GM12891 (cell line): Measurements from ENCODE around the gene FOXP4. TPM values are rescaled to one million over a fixed set of nuclear protein-coding genes. Genes with fewer than 3 reads are reported as not detected.

Experiments
- DNase-seq: peaks from one replicate; pipeline ENCODE4 v3.0.0; 2011; ENCODE audit warnings: low spot score; ENCODE audit not compliant: insufficient read length
- FAIRE-seq: peaks from 2 replicates; lab custom pipeline; 2011; peaks lifted over from hg19 to GRCh38; lab: Jason Lieb, UNC
- PAX5 ChIP-seq: IDR thresholded peaks from 2 replicates; pipeline ENCODE4 v1.6.1; 2011; ENCODE audit warnings: low read length, moderate library complexity, mild to moderate bottlenecking; ENCODE audit not compliant: insufficient read depth, severe bottlenecking
- POLR2A ChIP-seq: IDR thresholded peaks from 2 replicates; pipeline ENCODE4 v1.6.1; 2011; ENCODE audit warnings: low read depth, low read length, control low read depth
- POLR2AphosphoS5 ChIP-seq: IDR thresholded peaks from 2 replicates; pipeline ENCODE4 v1.6.1; 2011; ENCODE audit warnings: low read depth, low read length, control low read depth
- POU2F2 ChIP-seq: IDR thresholded peaks from 2 replicates; pipeline ENCODE4 v1.6.1; 2011; ENCODE audit warnings: low read depth, mild to moderate bottlenecking, control low read depth, low read length, moderate library complexity
- SPI1 ChIP-seq: IDR thresholded peaks from 2 replicates; pipeline ENCODE4 v1.6.1; 2011; ENCODE audit warnings: low read depth, low read length, control low read depth
- TAF1 ChIP-seq: IDR thresholded peaks from 2 replicates; pipeline ENCODE4 v1.6.1; 2011; ENCODE audit warnings: low read depth, low read length, control low read depth
- polyA plus RNA-seq: library from polyadenylated mRNA; unstranded; fragments of >200 nt; gene quantifications from one replicate; pipeline ENCODE4 v1.2.1, GENCODE V29; 2012; ENCODE audit warnings: low read depth, missing spikeins, inconsistent platforms; ENCODE audit not compliant: missing spikeins

The FOXP4 gene, protein sequence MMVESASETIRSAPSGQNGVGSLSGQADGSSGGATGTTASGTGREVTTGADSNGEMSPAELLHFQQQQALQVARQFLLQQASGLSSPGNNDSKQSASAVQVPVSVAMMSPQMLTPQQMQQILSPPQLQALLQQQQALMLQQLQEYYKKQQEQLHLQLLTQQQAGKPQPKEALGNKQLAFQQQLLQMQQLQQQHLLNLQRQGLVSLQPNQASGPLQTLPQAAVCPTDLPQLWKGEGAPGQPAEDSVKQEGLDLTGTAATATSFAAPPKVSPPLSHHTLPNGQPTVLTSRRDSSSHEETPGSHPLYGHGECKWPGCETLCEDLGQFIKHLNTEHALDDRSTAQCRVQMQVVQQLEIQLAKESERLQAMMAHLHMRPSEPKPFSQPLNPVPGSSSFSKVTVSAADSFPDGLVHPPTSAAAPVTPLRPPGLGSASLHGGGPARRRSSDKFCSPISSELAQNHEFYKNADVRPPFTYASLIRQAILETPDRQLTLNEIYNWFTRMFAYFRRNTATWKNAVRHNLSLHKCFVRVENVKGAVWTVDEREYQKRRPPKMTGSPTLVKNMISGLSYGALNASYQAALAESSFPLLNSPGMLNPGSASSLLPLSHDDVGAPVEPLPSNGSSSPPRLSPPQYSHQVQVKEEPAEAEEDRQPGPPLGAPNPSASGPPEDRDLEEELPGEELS
- 18.2 TPM for polyA plus RNA-seq

DNA sequence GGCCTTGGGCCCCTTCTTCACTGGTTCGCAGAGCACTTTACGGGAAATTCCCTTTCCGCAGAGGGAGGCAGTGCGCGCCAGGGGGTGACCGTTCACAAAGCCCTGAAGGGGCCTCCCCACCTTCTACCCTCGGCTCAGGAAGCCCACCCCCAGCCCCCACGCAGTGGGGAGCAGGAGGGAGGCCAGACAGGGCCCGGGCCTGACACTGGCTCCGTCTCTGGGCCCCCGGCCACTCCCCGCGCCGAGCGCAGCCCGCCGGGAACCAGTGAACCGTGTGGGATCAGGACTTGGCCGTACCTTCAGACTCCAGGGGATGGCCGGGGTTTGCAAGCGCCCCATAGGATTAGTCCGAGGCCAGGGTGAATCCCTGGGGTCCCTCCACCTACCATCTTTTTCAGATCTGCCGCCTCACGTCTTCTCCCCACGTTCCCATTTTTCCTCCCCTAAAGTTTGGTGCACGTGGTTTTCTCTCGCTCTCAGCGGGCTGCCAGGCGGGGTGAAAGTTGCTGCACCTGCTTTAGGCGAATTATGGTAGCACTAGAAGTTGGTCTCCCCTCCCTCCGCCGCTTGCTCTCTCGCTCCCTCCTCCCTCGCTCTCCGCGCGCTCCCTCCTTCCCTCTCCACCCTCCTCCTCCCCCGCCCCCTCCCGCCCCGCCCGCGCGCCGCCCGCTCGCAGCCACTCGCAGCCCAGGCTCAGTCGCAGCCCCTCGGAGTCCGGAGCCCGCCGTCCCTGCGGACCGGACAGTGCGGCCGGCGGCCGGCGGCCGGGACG, at the start of gene FOXP4:
Gene FOXP4 (plus strand): TSS at position 679 of the 772 bp plus-strand sequence. CDS start 19,380 bp downstream, outside the sequence.
- TF ChIP-seq POLR2A (no peak), POLR2AphosphoS5 (no peak; the same call in 1 of the 2 replicates), TAF1 (peak; percentile 33; the same call in 1 of the 2 replicates), PAX5 (peak; percentile 71)
- DNase-seq (peak; percentile 85), FAIRE-seq (peak; percentile 82)

DNA sequence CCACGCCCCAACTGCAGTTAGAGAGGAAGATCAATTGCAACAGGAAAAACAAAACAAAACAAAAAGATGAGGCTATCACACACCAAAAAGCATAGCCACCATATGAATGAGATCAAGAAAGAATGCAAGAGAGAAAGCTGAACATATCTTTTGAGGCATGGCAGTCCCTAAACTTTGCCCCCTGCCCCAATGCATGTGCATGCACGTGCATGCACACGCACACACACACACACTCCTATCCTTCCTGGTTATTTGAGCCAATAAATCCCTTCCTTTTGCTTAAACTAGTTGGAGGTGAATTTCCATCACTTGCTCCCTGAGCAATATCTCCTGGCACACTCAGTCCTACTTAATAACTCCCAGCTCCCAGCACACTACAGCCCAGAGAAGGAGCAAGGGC, 48.6 kb upstream of the FOXP4 start:
- FAIRE-seq: no peak
- TF ChIP-seq PAX5: no peak
- TF ChIP-seq POU2F2: no peak
- no peak for TF ChIP-seq POLR2A
- TF ChIP-seq SPI1: no peak
- TF ChIP-seq POLR2AphosphoS5: no peak
- TF ChIP-seq TAF1: no peak
- no peak for DNase-seq

DNA sequence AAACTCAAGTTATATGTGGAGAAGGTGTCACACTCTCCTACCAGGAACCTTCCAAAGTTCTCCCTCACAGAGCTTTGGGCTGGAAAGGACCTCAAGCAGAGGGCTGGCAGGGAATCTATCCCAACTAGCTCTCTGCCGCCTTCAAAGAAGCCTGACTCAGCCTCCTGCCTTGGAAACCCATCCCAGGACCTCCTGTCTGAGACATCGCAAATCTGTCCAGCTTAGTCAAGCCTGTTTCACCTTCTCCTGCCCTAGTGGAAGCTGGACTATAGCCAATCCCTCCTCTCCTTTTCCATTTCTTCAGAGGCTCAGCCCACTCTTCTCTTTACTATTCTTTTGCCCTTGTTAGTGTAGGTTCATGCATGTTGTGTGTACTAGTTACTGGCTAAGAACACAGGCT, 48.2 kb upstream of the FOXP4 start:
- DNase-seq: no peak
- FAIRE-seq: no peak
- no peak for TF ChIP-seq PAX5

DNA sequence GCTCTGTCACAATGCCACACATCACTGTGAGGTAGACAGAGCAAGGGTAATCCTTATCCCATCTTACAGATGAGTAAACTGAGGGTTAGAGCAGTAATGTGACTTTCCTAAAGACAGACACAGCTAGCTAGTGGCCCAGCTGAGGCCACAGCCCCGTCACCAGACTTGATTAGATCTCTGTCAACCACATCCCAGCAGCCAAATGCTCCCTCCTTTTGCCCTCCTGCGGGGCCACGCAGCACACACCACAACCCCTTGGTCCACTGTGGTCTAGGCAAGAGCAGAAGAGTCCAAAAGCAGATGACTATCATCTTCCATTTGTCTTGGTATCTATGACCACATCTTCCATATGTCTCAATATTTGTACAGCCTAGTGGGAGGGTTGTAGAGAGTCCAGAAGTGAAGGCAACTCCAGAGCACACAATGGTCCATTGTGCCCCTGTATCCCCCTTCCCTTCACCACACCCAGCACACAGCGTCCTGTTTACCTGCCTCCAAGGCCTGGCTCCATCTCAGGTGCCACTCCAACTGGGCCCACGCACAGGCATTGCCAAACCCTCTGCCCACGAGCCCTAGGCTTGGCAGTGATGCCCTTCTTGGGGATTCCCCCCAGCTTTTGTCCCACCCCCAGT, 47.1 kb upstream of the FOXP4 start:
- FAIRE-seq (no peak), DNase-seq (no peak)
- no peak for TF ChIP-seq PAX5
- no peak for TF ChIP-seq TAF1
- TF ChIP-seq POU2F2: no peak
- no peak for TF ChIP-seq SPI1
- TF ChIP-seq POLR2AphosphoS5: no peak
- no peak for TF ChIP-seq POLR2A

DNA sequence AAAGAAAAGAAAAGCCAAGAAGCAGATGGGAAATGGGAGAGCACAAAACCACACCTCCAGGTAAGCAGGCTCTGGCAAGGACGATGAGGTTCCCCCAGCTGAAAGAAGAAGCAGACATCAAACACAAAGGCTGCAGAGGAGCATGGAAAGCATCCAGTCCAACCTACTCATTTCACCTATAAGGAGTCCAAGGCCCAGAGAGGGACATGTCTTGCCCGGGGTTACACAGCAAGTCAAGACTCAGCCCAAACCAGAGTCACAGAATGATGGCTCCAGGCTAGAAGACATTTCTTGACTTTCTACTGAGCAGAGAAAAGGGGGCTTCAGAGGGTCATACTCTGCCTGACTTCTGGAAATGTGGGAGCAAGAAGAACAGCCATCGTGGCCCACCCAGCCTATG, 45.6 kb upstream of the FOXP4 start:
- FAIRE-seq (no peak), DNase-seq (no peak)
- no peak for TF ChIP-seq POLR2AphosphoS5
- no peak for TF ChIP-seq POLR2A
- no peak for TF ChIP-seq SPI1
- TF ChIP-seq TAF1: no peak
- no peak for TF ChIP-seq POU2F2
- no peak for TF ChIP-seq PAX5

DNA sequence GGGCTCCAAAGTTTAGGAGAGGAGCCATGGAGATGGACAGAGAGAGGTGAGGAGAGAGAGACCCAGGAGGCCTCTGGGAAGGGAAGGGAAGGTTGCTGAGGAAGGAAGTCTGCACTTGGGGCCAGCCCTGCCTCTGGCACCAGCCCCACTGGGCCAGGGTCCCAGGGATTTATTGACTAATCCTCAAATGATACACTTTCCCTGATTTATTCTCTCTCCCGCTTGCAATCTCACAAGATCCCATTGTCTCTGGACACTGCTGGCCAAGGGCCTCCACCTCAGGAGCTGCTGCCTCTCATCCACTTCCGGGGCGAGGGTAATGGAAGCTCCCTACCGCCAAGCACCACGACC, 43.6 kb upstream of the FOXP4 start:
- FAIRE-seq (no peak), DNase-seq (no peak)
- no peak for TF ChIP-seq POLR2AphosphoS5
- TF ChIP-seq POLR2A: no peak
- TF ChIP-seq TAF1: no peak
- TF ChIP-seq SPI1: no peak
- no peak for TF ChIP-seq PAX5
- TF ChIP-seq POU2F2: no peak

DNA sequence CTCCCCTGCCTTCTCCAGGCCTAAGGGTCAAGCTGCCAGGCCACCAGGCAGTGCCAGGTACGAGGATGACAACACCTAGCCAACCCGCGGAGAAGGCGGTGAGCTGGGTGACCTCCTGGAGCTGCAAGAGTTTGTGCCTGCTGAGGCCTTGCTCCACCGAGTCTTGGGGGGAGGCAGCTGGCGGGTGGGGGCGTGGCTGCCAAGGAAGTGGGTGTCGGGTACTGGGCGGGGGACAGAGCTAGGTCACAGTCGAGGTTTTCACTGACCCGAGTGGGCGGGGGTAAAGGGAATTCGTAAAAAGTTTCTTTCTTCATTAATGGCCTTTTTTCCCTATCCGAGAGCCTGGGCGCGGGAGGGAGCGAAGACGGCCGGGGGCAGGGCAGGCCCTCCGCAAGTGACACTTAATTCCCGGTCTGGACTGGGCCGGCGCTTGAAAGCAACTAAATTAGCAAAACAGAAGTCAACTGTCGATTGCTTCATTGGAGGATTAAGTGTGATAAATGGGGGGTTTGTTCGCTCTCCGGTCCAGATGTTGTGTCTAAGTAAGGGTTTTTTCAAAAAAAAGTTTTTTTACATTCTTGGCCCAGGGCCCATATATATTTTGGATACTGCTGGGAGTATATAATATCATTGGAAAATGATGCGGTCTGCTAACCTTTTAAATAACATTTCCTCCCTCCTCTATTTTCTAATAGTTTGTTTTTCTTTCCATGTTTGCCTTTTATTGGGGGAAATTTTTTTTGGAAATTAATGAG, 43.1 kb upstream of the FOXP4 start:
- TF ChIP-seq POLR2AphosphoS5 (no peak), POU2F2 (no peak), SPI1 (no peak), PAX5 (no peak)
- FAIRE-seq (no peak), DNase-seq (no peak)

DNA sequence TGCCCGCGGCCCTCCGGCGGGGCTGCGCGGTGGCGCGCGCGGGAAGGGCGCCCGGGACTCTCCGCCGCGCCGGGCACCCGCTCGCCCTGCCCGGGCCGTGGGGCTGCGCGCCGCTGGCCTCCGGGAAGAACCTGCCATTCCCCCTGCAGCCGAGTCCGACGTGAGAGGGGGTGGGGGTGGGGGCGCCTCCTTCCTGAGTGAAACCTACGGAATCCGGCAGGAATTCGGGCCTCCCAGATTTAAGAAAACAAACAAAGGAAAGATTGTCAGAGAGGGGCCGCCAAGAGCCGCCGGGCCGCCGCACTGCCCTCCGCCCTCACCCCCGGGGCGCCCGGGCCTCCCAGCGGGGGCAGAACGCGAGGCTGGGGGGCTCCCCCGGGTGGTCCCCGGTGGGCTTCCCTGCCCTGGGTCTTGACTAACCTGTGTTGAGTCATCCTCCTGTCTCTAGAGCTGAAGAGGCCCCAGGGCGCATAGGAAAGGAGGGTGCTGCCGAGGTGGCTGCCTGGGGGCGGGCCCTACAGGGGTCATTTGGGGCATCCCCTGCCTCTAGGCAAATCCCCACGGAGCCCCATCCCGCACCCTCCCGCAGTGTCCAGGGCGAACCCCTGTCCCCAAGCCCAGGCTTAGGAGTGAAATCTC, 42.2 kb upstream of the FOXP4 start:
- TF ChIP-seq POU2F2 (no peak), PAX5 (no peak), POLR2AphosphoS5 (no peak), SPI1 (no peak), POLR2A (no peak), TAF1 (no peak)
- DNase-seq (peak; percentile 53), FAIRE-seq (no peak)
